SJCRH30 (cell line): ENCODE data around the gene NT5DC3. TPM values are rescaled to one million over a fixed set of nuclear protein-coding genes. Genes with fewer than 3 reads are reported as not detected.

Experiments
- DNase-seq, 2 experiments: peaks; one replicate each; pipeline ENCODE4 v3.0.0-alpha.2; 2015 to 2020
- H3K27ac ChIP-seq: fragments of 250-450 bp; sonication (Bioruptor Pico); 2 replicates; pipeline ENCODE4 v1.5.1; 2020; ENCODE audit warnings: mild to moderate bottlenecking, moderate library complexity
- H3K27me3 ChIP-seq: fragments of 250-450 bp; sonication (Bioruptor Pico); 2 replicates; pipeline ENCODE4 v1.5.1; 2020; ENCODE audit warnings: mild to moderate bottlenecking, moderate library complexity
- H3K36me3 ChIP-seq: fragments of 250-450 bp; sonication (Bioruptor Pico); 2 replicates; pipeline ENCODE4 v1.5.1; 2020; ENCODE audit warnings: mild to moderate bottlenecking, moderate library complexity
- H3K4me1 ChIP-seq: fragments of 250-450 bp; sonication (Bioruptor Pico); 2 replicates; pipeline ENCODE4 v1.5.1; 2020; ENCODE audit warnings: mild to moderate bottlenecking, moderate library complexity
- H3K4me3 ChIP-seq: fragments of 250-450 bp; sonication (Bioruptor Pico); 2 replicates; pipeline ENCODE4 v1.5.1; 2020; ENCODE audit warnings: mild to moderate bottlenecking, moderate library complexity
- H3K9me3 ChIP-seq: fragments of 250-450 bp; sonication (Bioruptor Pico); replicated peaks from 2 replicates; pipeline ENCODE4 v1.5.1; 2020; ENCODE audit warnings: mild to moderate bottlenecking, moderate library complexity
- total RNA-seq: library from RNA; depleted of rRNA; stranded (reverse); fragments of >200 nt; shearing (Covaris generic); gene quantifications from 2 replicates; pipeline ENCODE4 v1.2.3, GENCODE V29; 2014

NT5DC3 gene
- total RNA-seq, 1 experiment from 2014 or later = 14.8 TPM

GRCh38 chr12:103756443-103756842 lies 84.6 kb downstream of the NT5DC3 start:
- no peak overlapping the region for H3K4me3 ChIP-seq
- H3K36me3 ChIP-seq = no peaks in the 10 kb centered on the region
- H3K27ac ChIP-seq = no peak overlapping the region
- no peaks in the 10 kb centered on the region for H3K27me3 ChIP-seq
- H3K9me3 ChIP-seq = no peaks in the 10 kb centered on the region
- DNase-seq = no peak
- peaks cover 7% of the 10 kb centered on the region for H3K4me1 ChIP-seq

- no peaks in the 10 kb centered on the region for H3K27me3 ChIP-seq
- H3K36me3 ChIP-seq = no peaks in the 10 kb centered on the region
- H3K4me1 ChIP-seq = peaks cover 14% of the 10 kb centered on the region
- H3K4me3 ChIP-seq = no peak overlapping the region
- no peak overlapping the region for H3K27ac ChIP-seq
- no peak for DNase-seq
- no peaks in the 10 kb centered on the region for H3K9me3 ChIP-seq
Observed at GRCh38 chr12:103755425-103755824, 85.6 kb downstream of the NT5DC3 start.

- Histone ChIP-seq H3K36me3 (no peaks in the 10 kb centered on the region), H3K27ac (no peak overlapping the region), H3K9me3 (no peaks in the 10 kb centered on the region), H3K4me3 (no peak overlapping the region), H3K4me1 (peaks cover 14% of the 10 kb centered on the region), H3K27me3 (no peaks in the 10 kb centered on the region)
- DNase-seq = peak; percentile 60 to 80
Observed at GRCh38 chr12:103751600-103751999, 89.4 kb downstream of the NT5DC3 start.

DNA sequence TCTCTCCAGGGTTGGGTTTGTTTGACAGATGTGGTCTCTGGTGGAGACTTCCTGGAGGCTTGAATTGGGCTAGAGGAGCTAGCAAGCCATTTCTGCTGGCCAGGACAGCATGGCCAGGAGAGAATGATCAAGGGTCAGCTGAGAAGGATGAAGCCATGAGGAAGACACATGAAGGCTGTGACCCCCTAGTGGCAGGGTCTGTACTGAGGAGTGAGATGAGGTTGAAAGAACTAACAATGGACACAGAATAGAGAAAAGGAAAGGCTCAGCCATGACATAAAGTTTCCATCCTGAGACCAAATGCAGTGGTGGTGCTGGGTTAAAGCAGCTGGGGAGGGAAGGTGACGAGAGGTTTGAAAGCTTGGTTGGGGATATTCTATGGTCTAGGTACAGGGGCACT lies 89.9 kb downstream of the NT5DC3 start:
- H3K9me3 ChIP-seq = no peaks in the 10 kb centered on the region
- no peak overlapping the region for H3K4me3 ChIP-seq
- no peaks in the 10 kb centered on the region for H3K36me3 ChIP-seq
- DNase-seq = no peak
- no peaks in the 10 kb centered on the region for H3K27me3 ChIP-seq
- H3K27ac ChIP-seq = no peak overlapping the region
- H3K4me1 ChIP-seq = peaks cover 14% of the 10 kb centered on the region

GRCh38 chr12:103748875-103749274 lies 92.2 kb downstream of the NT5DC3 start:
- no peak overlapping the region for H3K4me3 ChIP-seq
- H3K27ac ChIP-seq = no peak overlapping the region
- peaks cover 14% of the 10 kb centered on the region for H3K4me1 ChIP-seq
- no peaks in the 10 kb centered on the region for H3K9me3 ChIP-seq
- H3K27me3 ChIP-seq = no peaks in the 10 kb centered on the region
- H3K36me3 ChIP-seq = no peaks in the 10 kb centered on the region
- no peak for DNase-seq

- Histone ChIP-seq H3K27me3 (no peaks in the 10 kb centered on the region), H3K36me3 (no peaks in the 10 kb centered on the region), H3K27ac (no peak overlapping the region), H3K9me3 (no peaks in the 10 kb centered on the region), H3K4me3 (no peak overlapping the region), H3K4me1 (peaks cover 14% of the 10 kb centered on the region)
- no peak for DNase-seq
Observed at GRCh38 chr12:103748002-103748401, 93.0 kb downstream of the NT5DC3 start.

GRCh38 chr12:103745962-103746361 lies 95.1 kb downstream of the NT5DC3 start:
- Histone ChIP-seq H3K27ac (no peak overlapping the region), H3K4me1 (peaks cover 2% of the 10 kb centered on the region), H3K9me3 (no peaks in the 10 kb centered on the region), H3K27me3 (no peaks in the 10 kb centered on the region), H3K4me3 (no peak overlapping the region), H3K36me3 (no peaks in the 10 kb centered on the region)
- peak in 1 of 2 experiments; percentile 12 for DNase-seq

- Histone ChIP-seq H3K27me3 (no peaks in the 10 kb centered on the region), H3K9me3 (no peaks in the 10 kb centered on the region), H3K4me3 (no peak overlapping the region), H3K27ac (no peak overlapping the region), H3K4me1 (no peaks in the 10 kb centered on the region), H3K36me3 (no peaks in the 10 kb centered on the region)
- DNase-seq = no peak
Observed at GRCh38 chr12:103743788-103744187, 97.2 kb downstream of the NT5DC3 start.

DNA sequence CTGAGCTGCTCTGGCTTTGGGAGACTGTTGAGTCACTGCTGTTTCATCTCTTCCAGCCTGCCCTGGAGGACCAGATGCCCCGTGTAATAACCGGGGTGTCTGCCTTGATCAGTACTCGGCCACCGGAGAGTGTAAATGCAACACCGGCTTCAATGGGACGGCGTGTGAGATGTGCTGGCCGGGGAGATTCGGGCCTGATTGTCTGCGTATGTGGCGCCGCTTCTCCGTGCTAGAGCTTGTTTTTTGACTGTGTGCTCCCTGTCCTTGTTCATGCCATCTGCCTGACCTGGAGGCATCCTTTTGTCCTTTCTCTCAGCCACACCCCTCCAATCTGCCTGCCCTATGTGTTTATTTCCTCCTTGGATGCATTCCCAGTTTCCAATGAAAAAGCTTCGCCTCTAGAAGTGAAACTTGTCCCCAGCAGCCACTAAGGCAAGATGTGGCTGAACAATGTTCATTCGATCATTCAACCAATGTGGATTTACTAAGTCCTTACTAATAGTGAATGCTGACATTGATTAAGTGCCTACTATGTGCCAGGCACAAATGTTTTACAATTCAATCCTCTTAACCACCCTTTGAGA lies 98.6 kb downstream of the NT5DC3 start:
- no peaks in the 10 kb centered on the region for H3K4me1 ChIP-seq
- no peak overlapping the region for H3K27ac ChIP-seq
- no peaks in the 10 kb centered on the region for H3K27me3 ChIP-seq
- no peaks in the 10 kb centered on the region for H3K36me3 ChIP-seq
- no peaks in the 10 kb centered on the region for H3K9me3 ChIP-seq
- no peak overlapping the region for H3K4me3 ChIP-seq
- no peak for DNase-seq

DNA sequence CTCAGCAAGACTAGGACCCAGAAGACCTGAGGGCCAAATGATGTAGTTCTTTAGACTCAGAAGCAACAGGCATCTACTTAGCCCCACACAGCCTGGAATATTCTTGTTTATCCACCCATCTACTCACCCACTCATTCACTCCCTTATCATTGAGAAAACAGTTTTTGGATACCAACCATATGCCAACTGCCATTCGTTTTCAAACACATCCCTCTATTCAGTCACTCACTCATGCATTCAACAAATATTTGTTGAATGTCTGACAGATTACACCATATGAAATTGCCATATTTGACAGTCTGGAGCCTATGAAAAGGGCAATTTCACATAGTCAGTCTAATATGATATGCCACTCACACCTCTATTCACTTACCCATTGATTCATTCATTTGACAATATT lies 103.2 kb downstream of the NT5DC3 start:
- H3K9me3 ChIP-seq = no peaks in the 10 kb centered on the region
- no peaks in the 10 kb centered on the region for H3K36me3 ChIP-seq
- H3K27ac ChIP-seq = no peak overlapping the region
- H3K4me3 ChIP-seq = no peak overlapping the region
- no peaks in the 10 kb centered on the region for H3K27me3 ChIP-seq
- no peak for DNase-seq
- H3K4me1 ChIP-seq = no peaks in the 10 kb centered on the region

- Histone ChIP-seq H3K36me3 (no peaks in the 10 kb centered on the region), H3K9me3 (no peaks in the 10 kb centered on the region; the same call in 1 of the 2 replicates), H3K4me1 (no peaks in the 10 kb centered on the region), H3K27ac (no peak overlapping the region), H3K4me3 (no peak overlapping the region), H3K27me3 (no peaks in the 10 kb centered on the region)
- DNase-seq = no peak
Observed at GRCh38 chr12:103736572-103736971, 104.5 kb downstream of the NT5DC3 start.

- Histone ChIP-seq H3K27ac (no peak overlapping the region), H3K4me3 (no peak overlapping the region), H3K36me3 (no peaks in the 10 kb centered on the region), H3K9me3 (no peaks in the 10 kb centered on the region; the same call in 1 of the 2 replicates), H3K27me3 (no peaks in the 10 kb centered on the region), H3K4me1 (no peaks in the 10 kb centered on the region)
- DNase-seq = no peak
Observed at GRCh38 chr12:103735291-103735690, 105.7 kb downstream of the NT5DC3 start.

- Histone ChIP-seq H3K36me3 (no peaks in the 10 kb centered on the region), H3K9me3 (no peaks in the 10 kb centered on the region; the same call in 1 of the 2 replicates), H3K27me3 (no peaks in the 10 kb centered on the region), H3K4me3 (no peak overlapping the region), H3K27ac (no peak overlapping the region), H3K4me1 (no peaks in the 10 kb centered on the region)
- DNase-seq = no peak
Observed at GRCh38 chr12:103734863-103735262, 106.2 kb downstream of the NT5DC3 start.

DNA sequence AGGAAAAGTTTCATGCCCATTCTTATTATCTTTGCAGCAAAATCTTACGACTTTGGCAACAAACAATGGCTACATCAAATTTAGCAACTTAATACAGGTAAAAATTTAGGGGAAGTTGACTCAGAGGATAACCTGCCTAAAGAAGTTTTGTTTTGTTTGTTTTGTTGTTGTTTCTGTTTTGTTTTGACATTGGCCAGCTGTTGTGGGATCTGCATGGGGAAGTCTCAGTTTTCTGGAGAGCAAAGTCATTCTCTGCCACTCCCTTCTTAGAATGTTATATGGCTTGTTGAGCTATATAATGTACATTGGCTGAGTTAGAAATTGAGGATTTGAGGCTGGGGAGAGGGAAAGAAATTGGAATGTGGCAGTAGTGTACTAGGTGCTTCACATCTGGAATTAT lies 109.5 kb downstream of the NT5DC3 start:
- no peak overlapping the region for H3K27ac ChIP-seq
- no peak for DNase-seq
- no peak overlapping the region for H3K4me3 ChIP-seq
- no peaks in the 10 kb centered on the region for H3K4me1 ChIP-seq
- no peaks in the 10 kb centered on the region; the same call in 1 of the 2 replicates for H3K9me3 ChIP-seq
- H3K36me3 ChIP-seq = no peaks in the 10 kb centered on the region
- no peaks in the 10 kb centered on the region for H3K27me3 ChIP-seq

- Histone ChIP-seq H3K9me3 (no peaks in the 10 kb centered on the region; the same call in 1 of the 2 replicates), H3K4me1 (no peaks in the 10 kb centered on the region), H3K4me3 (no peak overlapping the region), H3K27me3 (no peaks in the 10 kb centered on the region), H3K27ac (no peak overlapping the region), H3K36me3 (no peaks in the 10 kb centered on the region)
- no peak for DNase-seq
Observed at GRCh38 chr12:103729499-103729898, 111.5 kb downstream of the NT5DC3 start.

- H3K4me1 ChIP-seq = no peaks in the 10 kb centered on the region
- H3K4me3 ChIP-seq = no peak overlapping the region
- H3K36me3 ChIP-seq = no peaks in the 10 kb centered on the region
- no peaks in the 10 kb centered on the region for H3K27me3 ChIP-seq
- no peak overlapping the region for H3K27ac ChIP-seq
- no peaks in the 10 kb centered on the region; the same call in 1 of the 2 replicates for H3K9me3 ChIP-seq
- no peak for DNase-seq
Observed at GRCh38 chr12:103728323-103728722, 112.7 kb downstream of the NT5DC3 start.
